HepG2 (cell line): Measurements from ENCODE around the gene DHX16. TPM values are rescaled to one million over a fixed set of nuclear protein-coding genes. Genes with fewer than 3 reads are reported as not detected.

Experiments used
- FOSL1 ChIP-seq: sonication (generic); formaldehyde crosslinking; IDR thresholded peaks from 2 replicates; pipeline ENCODE4 v1.9.0; 2021; ENCODE audit warnings: missing genetic modification reagents, borderline replicate concordance
- HDAC2 ChIP-seq: sonication (generic); formaldehyde crosslinking; IDR thresholded peaks from 2 replicates; pipeline ENCODE4 v1.4.0; 2020; ENCODE audit warnings: missing genetic modification reagents
- IRX3 ChIP-seq: sonication (generic); formaldehyde crosslinking; IDR thresholded peaks from 2 replicates; pipeline ENCODE4 v1.8.1; 2023; ENCODE audit warnings: mild to moderate bottlenecking, low read depth, missing genetic modification reagents, borderline replicate concordance
- JARID2 ChIP-seq: sonication (generic); formaldehyde crosslinking; IDR thresholded peaks from 2 replicates; pipeline ENCODE4 v1.8.1; 2023; ENCODE audit warnings: missing genetic modification reagents, inconsistent platforms; ENCODE audit not compliant: insufficient replicate concordance
- MEIS1 ChIP-seq: sonication (generic); formaldehyde crosslinking; IDR thresholded peaks from 2 replicates; pipeline ENCODE4 v1.9.0; 2021; ENCODE audit warnings: mild to moderate bottlenecking, missing genetic modification reagents, moderate library complexity, borderline replicate concordance
- REXO4 ChIP-seq: sonication (generic); formaldehyde crosslinking; IDR thresholded peaks from 2 replicates; pipeline ENCODE4 v1.8.0; 2022; ENCODE audit warnings: missing genetic modification reagents, mild to moderate bottlenecking, borderline replicate concordance
- RXRB ChIP-seq: IDR thresholded peaks from 2 replicates; pipeline ENCODE4 v1.6.1; 2016; ENCODE audit warnings: borderline replicate concordance, missing genetic modification reagents, missing compliant biosample characterization
- SMYD3 ChIP-seq: sonication (generic); formaldehyde crosslinking; IDR thresholded peaks from 2 replicates; pipeline ENCODE4 v1.8.1; 2023; ENCODE audit warnings: mild to moderate bottlenecking, missing genetic modification reagents
- XRCC5 ChIP-seq: fragments of 200-400 bp; formaldehyde crosslinking; optimal IDR thresholded peaks from 2 replicates; pipeline ENCODE3; 2017; ENCODE audit warnings: mild to moderate bottlenecking, low read length
- ZBTB20 ChIP-seq: sonication (generic); formaldehyde crosslinking; IDR thresholded peaks from 2 replicates; pipeline ENCODE4 v1.8.1; 2023; ENCODE audit warnings: missing genetic modification reagents, low read depth, mild to moderate bottlenecking, borderline replicate concordance
- ZFP41 ChIP-seq: sonication (generic); formaldehyde crosslinking; IDR thresholded peaks from 2 replicates; pipeline ENCODE4 v1.4.0; 2020; ENCODE audit warnings: mild to moderate bottlenecking, missing genetic modification reagents, borderline replicate concordance
- ZMYM4 ChIP-seq: sonication (generic); formaldehyde crosslinking; IDR thresholded peaks from 2 replicates; pipeline ENCODE4 v1.8.1; 2023; ENCODE audit warnings: mild to moderate bottlenecking, missing genetic modification reagents
- ZNF124 ChIP-seq: sonication (generic); formaldehyde crosslinking; IDR thresholded peaks from 2 replicates; pipeline ENCODE4 v1.4.0; 2020; ENCODE audit warnings: missing genetic modification reagents
- ZNF382 ChIP-seq: sonication (generic); formaldehyde crosslinking; IDR thresholded peaks from 2 replicates; pipeline ENCODE4 v1.5.0; 2020; ENCODE audit warnings: missing genetic modification reagents, mild to moderate bottlenecking, borderline replicate concordance
- ZNF460 ChIP-seq: sonication (generic); formaldehyde crosslinking; IDR thresholded peaks from 2 replicates; pipeline ENCODE4 v1.5.1; 2020; ENCODE audit warnings: missing genetic modification reagents, mild to moderate bottlenecking, borderline replicate concordance
- polyA plus RNA-seq, 8 experiments: library from polyadenylated mRNA; depleted of rRNA in 3 of 8; stranded (reverse) in 7 of 8; unstranded in 1 of 8; fragments of >200 nt; fragmentation: Illumina TruSeq in 4 of 8; extraction: Trizol in 4 of 8; gene quantifications; 2 replicates each; pipeline versions ENCODE4 v1.2.1 to v1.2.3, GENCODE V29; 2011 to 2016; ENCODE audit warnings: low read depth in 4 of 8, missing spikeins in 1 of 8, mixed read lengths in 1 of 8; ENCODE audit not compliant: insufficient read depth in 1 of 8
- total RNA-seq, 5 experiments: library from RNA; depleted of rRNA; stranded (reverse); fragments of >200 nt; fragmentation: Illumina TruSeq; extraction: Trizol; gene quantifications; 2 replicates each; pipeline ENCODE4 v1.2.3, GENCODE V29; 2016; ENCODE audit warnings: low read depth in 1 of 5
- TF ChIP-seq, protein P1 (sequence below): IDR thresholded peaks from 2 replicates; pipeline ENCODE4 v1.6.1; 2016; ENCODE audit warnings: mild to moderate bottlenecking
- TF ChIP-seq, protein P2 (sequence below): IDR thresholded peaks from 2 replicates; pipeline ENCODE4 v1.6.1; 2016; ENCODE audit warnings: low read depth, control low read depth
- TF ChIP-seq, protein P3 (sequence below): fragments of 450-650 bp; IDR thresholded peaks from 2 replicates; pipeline ENCODE4 v1.6.1; 2017
- TF ChIP-seq, protein P4 (sequence below): IDR thresholded peaks from 2 replicates; pipeline ENCODE4 v1.6.1; 2012; ENCODE audit warnings: low read length, improper control_type of control experiment
- TF ChIP-seq, protein P5 (sequence below): sonication (generic); formaldehyde crosslinking; IDR thresholded peaks from 2 replicates; pipeline ENCODE4 v1.4.0; 2020; ENCODE audit warnings: mild to moderate bottlenecking, missing genetic modification reagents

The DHX16 gene
- total and polyA plus RNA-seq, 2 of the 13 experiments (the other 11 are each of a cell fraction or from before 2014, with no cell fraction given) = 57.0 to 58.5 TPM

DNA sequence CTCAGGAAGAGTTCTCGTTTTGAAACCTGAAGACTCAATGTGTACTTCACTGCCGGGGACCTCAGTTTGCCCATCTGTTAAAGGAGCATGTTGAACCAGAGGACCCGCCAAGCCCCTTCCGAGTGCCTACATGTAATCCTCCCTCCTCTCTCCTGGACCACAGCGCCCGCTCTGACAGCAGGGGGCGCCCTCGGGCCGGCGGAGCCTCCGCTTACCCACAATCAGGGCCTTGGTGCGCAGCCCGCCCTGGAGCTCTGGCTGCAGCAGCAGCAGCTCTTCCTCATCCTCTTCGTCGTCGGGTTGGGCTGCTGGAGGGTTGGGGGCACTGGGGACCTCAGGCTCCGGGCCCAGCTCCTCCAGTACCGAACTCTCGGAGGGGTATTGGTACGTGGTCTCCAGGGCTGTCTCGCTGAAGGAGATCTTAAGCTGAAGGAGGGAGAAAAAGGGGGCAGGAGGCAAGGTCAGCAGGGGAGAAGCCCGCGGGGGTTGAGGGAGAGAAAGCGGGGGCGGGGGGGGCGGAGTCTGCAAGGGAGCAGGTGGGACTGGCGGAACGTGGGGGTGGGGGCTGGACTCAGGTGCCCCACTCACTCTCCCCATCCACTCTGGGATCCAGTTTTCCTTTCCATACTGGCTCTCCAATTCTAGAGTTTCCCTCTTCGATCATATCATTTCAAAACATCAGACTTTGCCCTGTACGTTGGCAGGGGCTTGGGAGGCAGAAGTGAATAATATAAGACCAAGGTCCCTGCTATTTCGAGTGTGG is 6.3 kb upstream of the DHX16 start (continued):
- TF ChIP-seq ZNF382 (no peak), ZMYM4 (CRISPR knock-in tag) (peak; percentile 70), REXO4 (CRISPR knock-in tag) (no peak), IRX3 (peak; percentile 79; the same call in 1 of the 2 replicates), ZNF460 (CRISPR knock-in tag) (no peak), ZBTB20 (CRISPR knock-in tag) (peak; percentile 90), RXRB (CRISPR knock-in tag) (peak; percentile 57; the same call in 1 of the 2 replicates), SMYD3 (peak; percentile 85; the same call in 1 of the 2 replicates), ZFP41 (CRISPR knock-in tag) (no peak), ZNF124 (CRISPR knock-in tag) (peak; percentile 79; the same call in 1 of the 2 replicates), HDAC2 (CRISPR knock-in tag) (peak; percentile 68; the same call in 1 of the 2 replicates), FOSL1 (no peak), JARID2 (CRISPR knock-in tag) (peak; percentile 62), XRCC5 (peak; percentile 95), MEIS1 (peak; percentile 53)
- TF ChIP-seq, protein P1, sequence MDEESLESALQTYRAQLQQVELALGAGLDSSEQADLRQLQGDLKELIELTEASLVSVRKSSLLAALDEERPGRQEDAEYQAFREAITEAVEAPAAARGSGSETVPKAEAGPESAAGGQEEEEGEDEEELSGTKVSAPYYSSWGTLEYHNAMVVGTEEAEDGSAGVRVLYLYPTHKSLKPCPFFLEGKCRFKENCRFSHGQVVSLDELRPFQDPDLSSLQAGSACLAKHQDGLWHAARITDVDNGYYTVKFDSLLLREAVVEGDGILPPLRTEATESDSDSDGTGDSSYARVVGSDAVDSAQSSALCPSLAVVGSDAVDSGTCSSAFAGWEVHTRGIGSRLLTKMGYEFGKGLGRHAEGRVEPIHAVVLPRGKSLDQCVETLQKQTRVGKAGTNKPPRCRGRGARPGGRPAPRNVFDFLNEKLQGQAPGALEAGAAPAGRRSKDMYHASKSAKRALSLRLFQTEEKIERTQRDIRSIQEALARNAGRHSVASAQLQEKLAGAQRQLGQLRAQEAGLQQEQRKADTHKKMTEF (CRISPR knock-in tag) = peak; percentile 64
- TF ChIP-seq, protein P2, sequence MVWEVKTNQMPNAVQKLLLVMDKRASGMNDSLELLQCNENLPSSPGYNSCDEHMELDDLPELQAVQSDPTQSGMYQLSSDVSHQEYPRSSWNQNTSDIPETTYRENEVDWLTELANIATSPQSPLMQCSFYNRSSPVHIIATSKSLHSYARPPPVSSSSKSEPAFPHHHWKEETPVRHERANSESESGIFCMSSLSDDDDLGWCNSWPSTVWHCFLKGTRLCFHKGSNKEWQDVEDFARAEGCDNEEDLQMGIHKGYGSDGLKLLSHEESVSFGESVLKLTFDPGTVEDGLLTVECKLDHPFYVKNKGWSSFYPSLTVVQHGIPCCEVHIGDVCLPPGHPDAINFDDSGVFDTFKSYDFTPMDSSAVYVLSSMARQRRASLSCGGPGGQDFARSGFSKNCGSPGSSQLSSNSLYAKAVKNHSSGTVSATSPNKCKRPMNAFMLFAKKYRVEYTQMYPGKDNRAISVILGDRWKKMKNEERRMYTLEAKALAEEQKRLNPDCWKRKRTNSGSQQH = peak; percentile 88
- TF ChIP-seq, protein P3, sequence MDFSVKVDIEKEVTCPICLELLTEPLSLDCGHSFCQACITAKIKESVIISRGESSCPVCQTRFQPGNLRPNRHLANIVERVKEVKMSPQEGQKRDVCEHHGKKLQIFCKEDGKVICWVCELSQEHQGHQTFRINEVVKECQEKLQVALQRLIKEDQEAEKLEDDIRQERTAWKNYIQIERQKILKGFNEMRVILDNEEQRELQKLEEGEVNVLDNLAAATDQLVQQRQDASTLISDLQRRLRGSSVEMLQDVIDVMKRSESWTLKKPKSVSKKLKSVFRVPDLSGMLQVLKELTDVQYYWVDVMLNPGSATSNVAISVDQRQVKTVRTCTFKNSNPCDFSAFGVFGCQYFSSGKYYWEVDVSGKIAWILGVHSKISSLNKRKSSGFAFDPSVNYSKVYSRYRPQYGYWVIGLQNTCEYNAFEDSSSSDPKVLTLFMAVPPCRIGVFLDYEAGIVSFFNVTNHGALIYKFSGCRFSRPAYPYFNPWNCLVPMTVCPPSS = no peak
- TF ChIP-seq, protein P4, sequence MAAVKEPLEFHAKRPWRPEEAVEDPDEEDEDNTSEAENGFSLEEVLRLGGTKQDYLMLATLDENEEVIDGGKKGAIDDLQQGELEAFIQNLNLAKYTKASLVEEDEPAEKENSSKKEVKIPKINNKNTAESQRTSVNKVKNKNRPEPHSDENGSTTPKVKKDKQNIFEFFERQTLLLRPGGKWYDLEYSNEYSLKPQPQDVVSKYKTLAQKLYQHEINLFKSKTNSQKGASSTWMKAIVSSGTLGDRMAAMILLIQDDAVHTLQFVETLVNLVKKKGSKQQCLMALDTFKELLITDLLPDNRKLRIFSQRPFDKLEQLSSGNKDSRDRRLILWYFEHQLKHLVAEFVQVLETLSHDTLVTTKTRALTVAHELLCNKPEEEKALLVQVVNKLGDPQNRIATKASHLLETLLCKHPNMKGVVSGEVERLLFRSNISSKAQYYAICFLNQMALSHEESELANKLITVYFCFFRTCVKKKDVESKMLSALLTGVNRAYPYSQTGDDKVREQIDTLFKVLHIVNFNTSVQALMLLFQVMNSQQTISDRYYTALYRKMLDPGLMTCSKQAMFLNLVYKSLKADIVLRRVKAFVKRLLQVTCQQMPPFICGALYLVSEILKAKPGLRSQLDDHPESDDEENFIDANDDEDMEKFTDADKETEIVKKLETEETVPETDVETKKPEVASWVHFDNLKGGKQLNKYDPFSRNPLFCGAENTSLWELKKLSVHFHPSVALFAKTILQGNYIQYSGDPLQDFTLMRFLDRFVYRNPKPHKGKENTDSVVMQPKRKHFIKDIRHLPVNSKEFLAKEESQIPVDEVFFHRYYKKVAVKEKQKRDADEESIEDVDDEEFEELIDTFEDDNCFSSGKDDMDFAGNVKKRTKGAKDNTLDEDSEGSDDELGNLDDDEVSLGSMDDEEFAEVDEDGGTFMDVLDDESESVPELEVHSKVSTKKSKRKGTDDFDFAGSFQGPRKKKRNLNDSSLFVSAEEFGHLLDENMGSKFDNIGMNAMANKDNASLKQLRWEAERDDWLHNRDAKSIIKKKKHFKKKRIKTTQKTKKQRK = no peak
- TF ChIP-seq, protein P5, sequence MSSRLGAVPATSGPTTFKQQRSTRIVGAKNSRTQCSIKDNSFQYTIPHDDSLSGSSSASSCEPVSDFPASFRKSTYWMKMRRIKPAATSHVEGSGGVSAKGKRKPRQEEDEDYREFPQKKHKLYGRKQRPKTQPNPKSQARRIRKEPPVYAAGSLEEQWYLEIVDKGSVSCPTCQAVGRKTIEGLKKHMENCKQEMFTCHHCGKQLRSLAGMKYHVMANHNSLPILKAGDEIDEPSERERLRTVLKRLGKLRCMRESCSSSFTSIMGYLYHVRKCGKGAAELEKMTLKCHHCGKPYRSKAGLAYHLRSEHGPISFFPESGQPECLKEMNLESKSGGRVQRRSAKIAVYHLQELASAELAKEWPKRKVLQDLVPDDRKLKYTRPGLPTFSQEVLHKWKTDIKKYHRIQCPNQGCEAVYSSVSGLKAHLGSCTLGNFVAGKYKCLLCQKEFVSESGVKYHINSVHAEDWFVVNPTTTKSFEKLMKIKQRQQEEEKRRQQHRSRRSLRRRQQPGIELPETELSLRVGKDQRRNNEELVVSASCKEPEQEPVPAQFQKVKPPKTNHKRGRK (CRISPR knock-in tag) = no peak
